Smooth muscle cell (in vitro differentiated cells): Measurements from ENCODE around the gene LMX1B. TPM values are rescaled to one million over a fixed set of nuclear protein-coding genes. Genes with fewer than 3 reads are reported as not detected.

ENCODE experiments used
- DNase-seq: peaks from one replicate; lab custom pipeline; 2025; ENCODE audit not compliant: unreplicated experiment; lab: John Stamatoyannopoulos, UW
- H2AFZ ChIP-seq: fragments of 200-600 bp; sonication (generic); 2 replicates; pipeline ENCODE4 v1.6.0; 2016; ENCODE audit warnings: antibody characterized with exemption, low read depth, mild to moderate bottlenecking
- H3F3A ChIP-seq: fragments of 200-600 bp; sonication (generic); 2 replicates; pipeline ENCODE4 v1.6.0; 2017; ENCODE audit warnings: antibody characterized with exemption, low read depth
- H3K27ac ChIP-seq: fragments of 200-600 bp; sonication (generic); 2 replicates; pipeline ENCODE4 v1.5.1; 2016; ENCODE audit warnings: low read depth, mild to moderate bottlenecking
- H3K27me3 ChIP-seq: fragments of 200-600 bp; sonication (generic); 2 replicates; pipeline ENCODE4 v1.6.1; 2016; ENCODE audit warnings: low read depth, mild to moderate bottlenecking
- H3K36me3 ChIP-seq: fragments of 200-600 bp; sonication (generic); 2 replicates; pipeline ENCODE4 v1.5.1; 2016; ENCODE audit warnings: low read depth
- H3K4me1 ChIP-seq: fragments of 200-600 bp; sonication (generic); 2 replicates; pipeline ENCODE4 v1.5.1; 2016; ENCODE audit warnings: low read depth
- H3K4me2 ChIP-seq: fragments of 200-600 bp; sonication (generic); 2 replicates; pipeline ENCODE4 v1.6.0; 2016; ENCODE audit warnings: mild to moderate bottlenecking
- H3K4me3 ChIP-seq: fragments of 200-600 bp; sonication (generic); 2 replicates; pipeline ENCODE4 v1.5.1; 2016; ENCODE audit warnings: mild to moderate bottlenecking
- H3K79me2 ChIP-seq: fragments of 200-600 bp; sonication (generic); 2 replicates; pipeline ENCODE4 v1.6.0; 2016; ENCODE audit warnings: low read depth, mild to moderate bottlenecking
- H3K9ac ChIP-seq: fragments of 200-600 bp; sonication (generic); 2 replicates; pipeline ENCODE4 v1.6.0; 2016; ENCODE audit warnings: low read depth
- H3K9me3 ChIP-seq: fragments of 200-600 bp; sonication (generic); replicated peaks from 2 replicates; pipeline ENCODE4 v1.5.1; 2016; ENCODE audit warnings: low read depth
- H4K20me1 ChIP-seq: fragments of 200-600 bp; sonication (generic); 2 replicates; pipeline ENCODE4 v1.6.0; 2016; ENCODE audit warnings: low read depth
- WGBS: methylation state at CpG from one replicate; pipeline ENCODE4 v1.1.7; 2016; ENCODE audit warnings: low lambda C conversion rate; 5-methylcytosine and 5-hydroxymethylcytosine counted together
- polyA plus RNA-seq: library from polyadenylated mRNA; unstranded; fragments of >200 nt; fragmentation: Nextera tagmentation; extraction: Ambion mirVana; gene quantifications from 2 replicates; pipeline ENCODE4 v1.2.1, GENCODE V29; 2016
- total RNA-seq: library from RNA; depleted of rRNA; stranded (reverse); fragments of >200 nt; gene quantifications from 2 replicates; pipeline ENCODE4 v1.2.3, GENCODE V29; 2014
- TF ChIP-seq, protein P1 (sequence below): fragments of 200-600 bp; sonication (generic); IDR thresholded peaks from 2 replicates; pipeline ENCODE4 v1.5.1; 2017; ENCODE audit warnings: borderline replicate concordance, mild to moderate bottlenecking, antibody characterized with exemption; ENCODE audit not compliant: insufficient read depth, poor library complexity, severe bottlenecking

LMX1B gene
- total and polyA plus RNA-seq, 2 experiments from 2014 or later, result not detected

DNA sequence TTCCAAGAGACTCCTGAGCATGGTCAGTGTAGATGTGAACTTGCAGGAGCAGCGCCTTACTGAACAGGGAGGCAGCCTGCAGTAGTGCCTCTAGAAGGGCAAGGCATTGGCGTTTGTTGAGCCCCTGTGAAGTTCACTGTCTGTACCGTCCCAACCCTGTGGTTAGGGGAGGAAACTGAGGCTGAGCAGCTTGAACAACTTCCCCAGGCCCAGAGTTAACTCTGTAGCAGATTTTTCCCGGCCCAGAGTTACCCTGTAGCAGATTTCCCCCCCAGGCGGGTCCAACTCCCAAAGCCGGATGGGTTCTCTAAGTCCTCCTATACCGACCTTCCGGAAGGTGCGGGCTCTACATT lies 9.6 kb downstream of the LMX1B start:
- no peak overlapping the region for H2AFZ ChIP-seq
- TF ChIP-seq, protein P1, sequence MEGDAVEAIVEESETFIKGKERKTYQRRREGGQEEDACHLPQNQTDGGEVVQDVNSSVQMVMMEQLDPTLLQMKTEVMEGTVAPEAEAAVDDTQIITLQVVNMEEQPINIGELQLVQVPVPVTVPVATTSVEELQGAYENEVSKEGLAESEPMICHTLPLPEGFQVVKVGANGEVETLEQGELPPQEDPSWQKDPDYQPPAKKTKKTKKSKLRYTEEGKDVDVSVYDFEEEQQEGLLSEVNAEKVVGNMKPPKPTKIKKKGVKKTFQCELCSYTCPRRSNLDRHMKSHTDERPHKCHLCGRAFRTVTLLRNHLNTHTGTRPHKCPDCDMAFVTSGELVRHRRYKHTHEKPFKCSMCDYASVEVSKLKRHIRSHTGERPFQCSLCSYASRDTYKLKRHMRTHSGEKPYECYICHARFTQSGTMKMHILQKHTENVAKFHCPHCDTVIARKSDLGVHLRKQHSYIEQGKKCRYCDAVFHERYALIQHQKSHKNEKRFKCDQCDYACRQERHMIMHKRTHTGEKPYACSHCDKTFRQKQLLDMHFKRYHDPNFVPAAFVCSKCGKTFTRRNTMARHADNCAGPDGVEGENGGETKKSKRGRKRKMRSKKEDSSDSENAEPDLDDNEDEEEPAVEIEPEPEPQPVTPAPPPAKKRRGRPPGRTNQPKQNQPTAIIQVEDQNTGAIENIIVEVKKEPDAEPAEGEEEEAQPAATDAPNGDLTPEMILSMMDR, result no peak
- WGBS, result 5% methylated on average over 9 of the region's 9 CpGs
- no peak overlapping the region for H3K4me2 ChIP-seq
- H3K36me3 ChIP-seq, result no peaks in the 10 kb centered on the region
- H3K4me1 ChIP-seq, result peaks cover 27% of the 10 kb centered on the region
- H3K9me3 ChIP-seq, result no peaks in the 10 kb centered on the region
- H4K20me1 ChIP-seq, result no peaks in the 10 kb centered on the region
- no peaks in the 10 kb centered on the region for H3F3A ChIP-seq
- H3K27me3 ChIP-seq, result peaks cover 100% of the 10 kb centered on the region
- H3K9ac ChIP-seq, result no peak overlapping the region
- no peaks in the 10 kb centered on the region for H3K79me2 ChIP-seq
- no peak for DNase-seq
- H3K4me3 ChIP-seq, result no peak overlapping the region
- H3K27ac ChIP-seq, result no peak overlapping the region

DNA sequence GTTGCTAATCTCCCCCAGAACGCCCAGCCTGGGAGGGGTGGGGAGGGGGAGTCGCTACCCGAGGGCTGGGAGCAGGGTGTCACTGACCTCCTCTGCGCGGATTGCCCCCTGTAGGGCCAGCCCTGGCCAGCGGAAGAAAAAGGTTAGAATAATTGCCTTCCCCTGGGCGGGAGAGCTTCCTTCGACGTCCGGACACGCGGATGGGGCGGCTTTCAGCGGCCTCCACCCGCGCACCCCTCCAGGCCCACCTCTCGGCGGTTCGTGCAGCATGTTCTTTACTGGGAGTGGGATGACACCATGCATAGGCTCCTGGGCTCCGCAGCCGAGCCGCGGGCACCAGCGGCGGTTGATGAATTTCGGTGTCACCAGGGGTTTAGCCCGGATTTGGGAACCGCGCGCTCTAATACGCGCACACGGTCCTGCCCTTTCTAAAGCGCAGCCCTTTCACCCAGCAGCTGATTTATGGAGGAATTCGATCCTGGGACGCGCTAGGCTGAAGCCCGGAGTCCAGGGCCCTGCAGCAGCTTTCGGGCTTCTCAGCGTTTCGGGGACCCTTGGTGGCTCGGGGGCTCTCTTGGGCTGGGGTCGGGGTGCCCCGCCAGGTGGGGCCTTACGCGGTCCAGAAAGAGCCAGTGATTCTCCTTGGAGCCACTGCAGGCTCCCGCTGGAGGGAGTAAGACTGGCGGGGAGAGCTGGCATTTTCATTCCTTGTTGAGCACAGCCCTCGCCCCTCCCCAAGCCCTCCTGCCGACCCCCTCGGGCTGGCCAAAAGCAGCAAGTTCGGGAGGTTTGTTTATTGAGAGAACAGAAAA lies 10.1 kb downstream of the LMX1B start:
- 3% methylated on average over 52 of the region's 52 CpGs for WGBS
- Histone ChIP-seq H3K79me2 (no peaks in the 10 kb centered on the region), H3K36me3 (no peaks in the 10 kb centered on the region)

DNA sequence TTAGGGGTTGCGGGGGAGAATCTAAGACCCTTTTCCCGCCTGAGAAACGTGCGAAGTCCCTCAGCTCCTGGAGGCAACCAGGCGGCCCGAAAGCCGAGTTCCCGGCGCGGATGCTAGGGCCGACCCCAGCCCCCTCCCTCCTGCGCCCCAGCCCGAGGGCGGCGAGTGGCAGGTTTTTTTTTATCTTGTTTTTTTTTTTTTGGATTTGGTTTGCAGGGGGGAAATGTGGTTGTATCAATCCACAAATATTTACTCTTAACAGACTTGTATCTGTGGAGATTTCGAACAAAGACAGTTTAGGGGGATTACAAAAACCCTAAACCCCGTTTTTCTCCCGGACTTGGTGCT lies 10.7 kb downstream of the LMX1B start:
- TF ChIP-seq, protein P1, result no peak
- H4K20me1 ChIP-seq, result no peaks in the 10 kb centered on the region
- peaks cover 100% of the 10 kb centered on the region for H3K27me3 ChIP-seq
- no peaks in the 10 kb centered on the region for H3K36me3 ChIP-seq
- no peak overlapping the region for H3K27ac ChIP-seq
- no peak for DNase-seq
- H2AFZ ChIP-seq, result no peak overlapping the region
- H3F3A ChIP-seq, result no peaks in the 10 kb centered on the region
- H3K9me3 ChIP-seq, result no peaks in the 10 kb centered on the region
- H3K4me3 ChIP-seq, result no peak overlapping the region
- H3K4me2 ChIP-seq, result no peak overlapping the region
- H3K9ac ChIP-seq, result no peak overlapping the region
- peaks cover 24% of the 10 kb centered on the region for H3K4me1 ChIP-seq
- no peaks in the 10 kb centered on the region for H3K79me2 ChIP-seq
- WGBS, result 7% methylated on average over 17 of the region's 18 CpGs

More for the DNA sequence above, 10.1 kb downstream of the LMX1B start:
- Histone ChIP-seq H3K4me1 (peaks cover 24% of the 10 kb centered on the region), H3F3A (no peaks in the 10 kb centered on the region), H3K4me2 (no peak overlapping the region), H3K4me3 (no peak overlapping the region), H3K27ac (no peak overlapping the region), H3K9ac (no peak overlapping the region), H4K20me1 (no peaks in the 10 kb centered on the region), H3K27me3 (peaks cover 100% of the 10 kb centered on the region), H2AFZ (no peak overlapping the region), H3K9me3 (no peaks in the 10 kb centered on the region)
- DNase-seq, result no peak
- TF ChIP-seq, protein P1, result no peak

DNA sequence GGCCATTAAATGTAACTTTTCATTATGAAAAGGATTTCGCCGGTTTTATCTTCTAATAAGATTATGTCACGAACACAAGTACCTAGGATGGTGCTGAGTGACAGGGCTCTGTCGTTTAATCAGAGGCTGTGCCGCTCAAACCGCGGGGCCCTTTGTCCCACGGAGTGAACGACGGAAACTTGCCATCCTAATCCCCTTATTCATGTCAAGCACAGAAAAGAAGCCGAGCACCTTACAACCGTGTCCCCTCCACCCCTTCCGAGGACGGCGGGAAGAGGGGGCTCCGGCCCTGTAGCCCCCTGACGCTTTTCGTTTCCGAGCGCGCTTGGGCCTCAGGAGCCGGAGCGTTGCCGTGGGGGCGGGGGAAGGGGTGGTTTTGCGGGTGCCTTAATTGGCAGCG lies 11.2 kb downstream of the LMX1B start:
- peaks cover 24% of the 10 kb centered on the region for H3K4me1 ChIP-seq
- no peaks in the 10 kb centered on the region for H3F3A ChIP-seq
- H3K27ac ChIP-seq, result no peak overlapping the region
- H3K27me3 ChIP-seq, result peaks cover 100% of the 10 kb centered on the region
- no peak overlapping the region for H3K9ac ChIP-seq
- no peak overlapping the region for H2AFZ ChIP-seq
- H3K4me3 ChIP-seq, result no peak overlapping the region
- 5% methylated on average over 27 of the region's 27 CpGs for WGBS
- TF ChIP-seq, protein P1, result no peak
- no peak for DNase-seq
- H3K36me3 ChIP-seq, result no peaks in the 10 kb centered on the region
- no peak overlapping the region for H3K4me2 ChIP-seq
- H3K9me3 ChIP-seq, result no peaks in the 10 kb centered on the region
- no peaks in the 10 kb centered on the region for H4K20me1 ChIP-seq
- no peaks in the 10 kb centered on the region for H3K79me2 ChIP-seq
